ENCODE data around the gene USP40.
A peak's percentile ranks its signal among the peaks of the same experiment; 100 is the strongest.

- TF ChIP-seq CTCF (IDR thresholded peaks at IDR 0.05) (peak in 1 of 6 experiments; percentile 9), POLR2A (IDR thresholded peaks at IDR 0.05) (peak; percentile 48 to 86)
These were observed at the start of gene USP40 for GRCh38 chr2:233566141-233566956.

Measured in thyroid gland (tissue), 4 donors.